DOHH2 (cell line): Measurements from ENCODE around the gene RGS17.

Experiments
- EZH2phosphoT487 ChIP-seq: fragments of 200-600 bp; sonication (generic); IDR thresholded peaks from 2 replicates; pipeline ENCODE4 v1.6.1; 2017; ENCODE audit warnings: borderline replicate concordance, mild to moderate bottlenecking, antibody characterized with exemption, low read length, moderate library complexity, mixed read lengths
- TF ChIP-seq, protein P1 (sequence below): fragments of 200-600 bp; sonication (generic); IDR thresholded peaks from one replicate; pipeline ENCODE4 v1.5.1; 2014; ENCODE audit warnings: antibody characterized with exemption, mild to moderate bottlenecking, low read depth, low read length; ENCODE audit not compliant: poor library complexity, severe bottlenecking

GRCh38 chr6:153126218-153126617, 4.9 kb downstream of the RGS17 start:
- TF ChIP-seq, protein P1, sequence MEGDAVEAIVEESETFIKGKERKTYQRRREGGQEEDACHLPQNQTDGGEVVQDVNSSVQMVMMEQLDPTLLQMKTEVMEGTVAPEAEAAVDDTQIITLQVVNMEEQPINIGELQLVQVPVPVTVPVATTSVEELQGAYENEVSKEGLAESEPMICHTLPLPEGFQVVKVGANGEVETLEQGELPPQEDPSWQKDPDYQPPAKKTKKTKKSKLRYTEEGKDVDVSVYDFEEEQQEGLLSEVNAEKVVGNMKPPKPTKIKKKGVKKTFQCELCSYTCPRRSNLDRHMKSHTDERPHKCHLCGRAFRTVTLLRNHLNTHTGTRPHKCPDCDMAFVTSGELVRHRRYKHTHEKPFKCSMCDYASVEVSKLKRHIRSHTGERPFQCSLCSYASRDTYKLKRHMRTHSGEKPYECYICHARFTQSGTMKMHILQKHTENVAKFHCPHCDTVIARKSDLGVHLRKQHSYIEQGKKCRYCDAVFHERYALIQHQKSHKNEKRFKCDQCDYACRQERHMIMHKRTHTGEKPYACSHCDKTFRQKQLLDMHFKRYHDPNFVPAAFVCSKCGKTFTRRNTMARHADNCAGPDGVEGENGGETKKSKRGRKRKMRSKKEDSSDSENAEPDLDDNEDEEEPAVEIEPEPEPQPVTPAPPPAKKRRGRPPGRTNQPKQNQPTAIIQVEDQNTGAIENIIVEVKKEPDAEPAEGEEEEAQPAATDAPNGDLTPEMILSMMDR: no peak
- TF ChIP-seq EZH2phosphoT487: no peak
